GM18498 (cell line): ENCODE results near the gene GPS1.

Experiments
- ATAC-seq: cut with Tn5 transposase; IDR thresholded peaks from one replicate; pipeline ENCODE4 v1.9.1; 2021; ENCODE audit warnings: mild to moderate bottlenecking, moderate library complexity; ENCODE audit not compliant: unreplicated experiment

The GPS1 gene

GRCh38 chr17:82014432-82014831 lies 37.3 kb upstream of the GPS1 start:
- ATAC-seq, result no peak

GRCh38 chr17:82014971-82015310 lies 36.8 kb upstream of the GPS1 start:
- no peak for ATAC-seq

- ATAC-seq, result no peak
These were observed 36.3 kb upstream of the GPS1 start for GRCh38 chr17:82015311-82015971.

- no peak for ATAC-seq
These were observed 35.4 kb upstream of the GPS1 start for GRCh38 chr17:82016061-82016874.

DNA sequence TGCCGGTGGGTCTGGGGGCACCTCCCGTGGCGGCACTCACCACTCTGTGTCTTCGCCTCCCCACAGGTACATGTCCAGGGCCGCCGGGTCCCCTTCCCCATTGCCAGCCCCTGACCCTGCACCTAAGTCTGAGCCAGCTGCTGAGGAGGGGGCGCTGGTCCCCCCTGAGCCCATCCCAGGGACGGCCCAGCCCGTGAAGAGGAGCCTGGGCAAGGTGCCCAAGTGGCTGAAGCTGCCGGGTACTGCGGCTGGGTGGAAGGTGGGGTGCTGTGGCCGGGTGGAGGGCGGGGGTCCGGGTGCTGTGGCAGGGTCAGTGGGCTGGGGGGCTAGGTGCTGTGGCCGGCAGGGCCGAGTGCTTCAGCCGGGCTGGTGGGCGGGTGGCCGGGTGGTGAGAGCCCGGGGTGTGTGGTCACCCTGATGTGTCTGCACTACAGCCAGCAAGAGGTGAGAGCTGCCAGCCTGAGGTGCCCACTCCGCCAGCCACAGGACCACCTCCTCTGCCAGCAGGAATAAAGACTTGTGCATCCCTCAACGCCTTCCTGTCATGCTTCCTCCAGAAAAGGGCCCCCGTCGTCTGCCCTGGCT lies 34.7 kb upstream of the GPS1 start:
- no peak for ATAC-seq

DNA sequence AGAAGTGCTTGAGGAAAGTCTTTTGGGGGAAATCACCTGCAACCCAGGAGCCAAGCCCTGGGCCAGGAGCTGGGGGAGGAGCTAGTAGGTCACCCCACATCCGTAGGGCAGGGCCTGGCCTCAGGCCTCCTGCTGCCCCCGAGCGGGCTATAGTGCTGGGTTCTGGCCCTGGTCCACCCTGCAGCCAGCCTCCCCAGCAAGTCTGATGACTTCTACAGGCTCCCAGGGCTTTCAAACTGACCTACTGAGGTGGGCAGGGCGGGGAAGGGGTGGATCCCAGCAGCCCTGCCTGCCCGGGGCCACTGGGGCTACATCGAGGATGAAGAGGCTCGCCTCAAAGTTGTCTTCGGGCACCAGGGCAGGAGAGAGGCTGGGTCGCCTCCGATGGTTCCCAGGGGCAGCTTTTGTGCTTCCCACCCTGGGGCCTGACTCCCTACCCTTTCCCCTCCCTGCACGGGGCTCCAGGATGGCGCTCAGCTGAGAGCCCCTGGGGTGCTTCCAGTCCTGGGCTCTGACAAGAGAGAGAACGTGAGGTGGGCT lies 34.0 kb upstream of the GPS1 start:
- ATAC-seq, result no peak

GRCh38 chr17:82018152-82018988 lies 33.3 kb upstream of the GPS1 start:
- no peak for ATAC-seq

GRCh38 chr17:82018989-82019689 lies 32.6 kb upstream of the GPS1 start:
- ATAC-seq, result no peak

- ATAC-seq, result no peak
These were observed 31.8 kb upstream of the GPS1 start for GRCh38 chr17:82019690-82020571.

DNA sequence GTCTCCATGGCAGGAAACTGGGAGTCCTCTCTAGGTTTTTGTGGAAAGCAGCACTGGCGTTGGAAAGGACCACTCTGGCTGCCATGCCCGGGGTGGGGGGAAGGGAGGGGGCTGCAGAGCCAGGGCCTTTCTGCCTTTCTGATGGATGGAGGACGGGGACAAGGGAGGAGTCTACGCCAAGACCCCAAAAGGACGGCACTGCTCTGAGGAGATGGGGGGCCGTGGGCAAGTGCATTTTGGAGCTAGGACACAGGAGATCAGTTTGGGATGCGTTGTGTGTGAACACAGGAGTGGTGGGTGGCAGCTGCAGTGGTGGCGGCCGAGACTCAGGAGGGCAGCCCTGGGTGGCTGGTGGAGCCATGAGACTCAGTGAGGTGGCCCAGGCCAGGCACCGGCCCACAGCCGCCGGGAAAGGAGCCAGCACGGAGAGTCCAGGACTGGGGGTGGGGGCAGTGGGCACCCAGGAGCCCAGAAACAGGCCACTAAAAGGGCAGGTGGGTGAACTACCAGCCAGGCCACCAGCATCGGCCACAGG lies 31.1 kb upstream of the GPS1 start:
- no peak for ATAC-seq

GRCh38 chr17:82021107-82021899 lies 30.4 kb upstream of the GPS1 start:
- no peak for ATAC-seq

DNA sequence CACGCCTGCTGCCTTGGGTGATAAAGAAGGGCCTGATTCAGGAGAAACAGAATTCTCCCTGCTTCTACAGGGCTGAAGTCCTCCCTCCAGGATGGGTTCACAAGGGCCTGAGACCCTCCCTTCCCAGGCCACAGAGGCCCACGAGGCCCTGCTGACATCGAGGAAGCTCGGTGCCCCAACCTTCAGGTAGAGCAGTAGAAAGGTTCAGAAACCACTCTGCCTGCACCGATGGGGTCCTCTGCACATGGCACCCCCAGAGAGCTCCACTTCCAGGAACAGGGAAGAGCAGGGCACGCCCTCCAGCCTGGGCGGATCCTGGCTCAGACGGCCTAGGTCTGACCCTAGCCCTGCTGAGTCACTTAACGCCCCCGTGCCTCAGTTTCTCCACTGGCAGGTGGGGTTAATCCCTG lies 29.8 kb upstream of the GPS1 start:
- ATAC-seq, result no peak

DNA sequence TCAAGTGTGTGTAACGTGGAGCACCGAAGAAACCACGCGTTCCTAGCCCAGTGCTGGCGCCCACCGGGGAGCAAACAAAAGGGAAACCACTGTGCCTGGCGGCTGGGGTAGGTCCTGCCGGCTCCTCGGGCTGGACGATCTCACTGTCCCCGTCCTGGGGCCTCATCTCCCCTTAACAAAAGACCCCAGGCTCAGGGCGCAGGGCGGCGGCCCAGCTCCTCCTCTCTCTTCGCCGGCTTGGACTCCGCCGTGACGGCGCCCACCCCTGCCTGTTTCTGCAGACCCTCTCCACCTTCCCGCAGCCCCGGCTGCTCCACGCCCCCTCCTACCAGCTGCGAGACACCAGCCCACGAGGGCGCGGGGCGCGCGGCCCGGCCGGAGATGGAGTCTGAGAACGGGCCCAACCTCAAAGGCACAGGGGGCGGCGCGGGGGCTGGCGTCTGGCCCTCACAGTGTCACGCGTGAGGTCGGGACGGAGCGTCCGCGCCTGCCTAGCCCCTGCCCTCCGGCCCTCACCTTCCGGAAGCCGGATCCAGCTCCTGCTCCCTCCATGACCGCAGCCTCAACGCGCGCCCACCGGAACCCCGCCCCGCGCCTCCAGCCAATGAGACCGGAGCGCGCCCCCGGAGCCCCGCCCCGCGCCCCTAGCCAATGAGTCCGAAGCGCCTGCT lies 29.3 kb upstream of the GPS1 start, which contains the start of gene CENPX:
Gene CENPX, minus strand, starts transcription at position 569 of the 671 bp plus-strand sequence. Its CDS starts 17 bp downstream, at position 552.
- ATAC-seq, result peak; percentile 17

DNA sequence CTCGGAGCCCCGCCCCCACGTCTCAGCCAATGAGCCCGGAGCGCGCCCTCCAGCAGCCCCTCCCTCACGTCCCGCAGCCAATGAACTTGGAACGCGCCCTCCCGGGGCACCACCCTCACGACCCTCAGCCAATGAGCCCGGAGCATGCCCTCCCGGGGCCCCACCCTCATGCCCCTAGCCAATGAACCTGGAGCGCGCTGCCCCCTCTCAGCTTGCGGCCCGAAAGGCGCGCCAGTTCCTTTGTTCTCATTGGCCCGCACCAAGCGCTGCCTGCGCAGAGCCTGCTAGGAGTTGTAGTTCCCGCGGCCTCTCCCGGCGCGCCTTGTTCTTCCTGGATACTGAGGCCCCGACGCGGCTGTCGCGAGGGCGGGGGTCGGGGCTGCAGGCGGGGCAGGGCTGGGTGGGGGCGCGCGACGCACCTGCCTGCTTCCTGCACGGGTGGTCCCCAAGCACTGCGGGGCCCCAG lies 28.7 kb upstream of the GPS1 start, which contains the start of gene LRRC45:
Gene LRRC45, plus strand, starts transcription at position 325 of the 466 bp plus-strand sequence. CDS start 339 bp downstream, outside the sequence.
- ATAC-seq, result peak; percentile 86

DNA sequence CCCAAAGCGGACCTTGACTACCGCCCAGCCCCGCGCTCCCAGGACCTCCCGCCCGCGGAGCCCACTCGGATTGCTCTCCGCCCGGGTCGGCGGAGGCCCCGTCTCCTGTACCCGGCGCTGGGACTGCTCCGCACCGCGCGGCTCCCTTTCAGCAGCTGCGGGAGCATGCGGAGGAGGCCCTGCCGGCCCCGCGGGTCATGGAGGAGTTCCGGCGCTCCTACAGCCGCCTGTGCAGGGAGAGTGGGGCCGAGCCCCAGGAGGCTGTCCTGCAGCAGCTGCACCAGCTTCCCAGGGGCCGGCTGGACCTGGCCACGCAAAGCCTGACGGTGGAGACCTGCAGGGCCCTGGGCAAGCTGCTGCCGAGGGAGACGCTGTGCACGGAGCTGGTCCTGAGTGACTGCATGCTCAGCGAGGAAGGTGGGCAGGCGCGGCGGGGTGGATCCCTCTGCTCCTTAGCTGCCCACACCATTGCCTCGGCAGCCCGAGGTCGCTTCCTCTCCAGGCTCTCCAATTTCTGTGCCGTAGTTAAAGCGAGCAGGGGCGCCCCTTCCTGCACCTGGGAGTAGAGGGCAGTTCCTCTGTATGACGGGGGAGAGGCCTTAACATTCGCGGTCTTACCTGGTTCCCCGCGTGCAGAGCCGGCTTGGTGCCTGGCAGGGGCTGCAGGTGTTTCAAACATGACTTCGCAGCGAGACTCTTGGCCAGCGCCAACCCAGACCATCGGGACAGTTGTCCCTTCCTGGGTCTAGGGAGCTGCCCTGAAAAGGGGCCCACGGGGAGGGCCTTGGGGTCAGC lies 28.1 kb upstream of the GPS1 start:
- peak; percentile 3 for ATAC-seq

- ATAC-seq, result no peak
These were observed 26.8 kb upstream of the GPS1 start for GRCh38 chr17:82024859-82025258.
